HG02571 (cell line): ENCODE data around the gene KCNQ2.
"Not testable (repeated sequence)": the region's sequence is repeated elsewhere in the genome, so short reads cannot be mapped to it uniquely, and the experiment has no call there.

Source experiments
- ATAC-seq: cut with Tn5 transposase; IDR thresholded peaks from one replicate; pipeline ENCODE4 v1.9.1; 2021; ENCODE audit warnings: mild to moderate bottlenecking, moderate library complexity; ENCODE audit not compliant: unreplicated experiment

The KCNQ2 gene

DNA sequence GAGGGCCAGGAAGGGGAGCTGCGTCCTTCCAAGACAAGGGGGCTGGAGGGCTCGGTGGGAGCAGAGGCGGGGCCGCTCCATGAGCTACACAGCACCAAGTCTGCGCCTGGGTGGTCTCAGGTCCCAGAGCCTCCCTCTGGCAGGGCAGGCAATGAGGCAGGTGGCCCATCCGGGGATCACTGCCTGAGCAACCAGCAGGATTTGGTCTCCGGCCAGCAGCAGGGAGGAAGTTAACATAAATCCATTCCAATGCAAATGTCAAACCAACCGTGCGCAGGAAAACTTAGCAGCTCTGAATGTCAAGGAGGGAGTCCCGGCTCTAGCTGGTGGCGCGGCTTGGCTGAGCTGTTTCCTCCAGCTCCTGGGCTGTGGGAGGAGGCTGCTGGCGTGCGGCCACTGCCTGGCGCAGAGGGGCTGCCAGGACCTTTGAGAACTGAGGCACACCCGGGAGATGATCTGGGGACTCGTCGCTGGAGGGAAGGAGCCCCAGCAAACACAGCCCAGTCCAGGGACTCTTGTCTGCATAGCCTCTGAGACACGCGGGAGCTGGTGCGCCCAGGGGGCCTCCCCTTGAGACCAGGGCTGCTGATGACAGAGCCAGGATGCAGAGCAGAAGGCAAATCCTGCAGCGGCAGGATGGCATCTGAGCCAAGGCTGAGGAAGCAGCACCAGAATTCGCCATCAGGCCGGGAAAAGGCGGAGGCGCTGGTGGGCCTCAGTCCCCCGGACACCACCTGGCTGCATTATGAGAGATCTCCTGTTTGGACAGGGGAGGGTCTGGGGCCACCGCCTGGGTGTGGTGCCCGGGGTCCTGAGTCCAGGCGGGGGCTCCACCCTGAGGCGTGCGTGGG is 78.2 kb downstream of the KCNQ2 start:
- ATAC-seq = no peak

DNA sequence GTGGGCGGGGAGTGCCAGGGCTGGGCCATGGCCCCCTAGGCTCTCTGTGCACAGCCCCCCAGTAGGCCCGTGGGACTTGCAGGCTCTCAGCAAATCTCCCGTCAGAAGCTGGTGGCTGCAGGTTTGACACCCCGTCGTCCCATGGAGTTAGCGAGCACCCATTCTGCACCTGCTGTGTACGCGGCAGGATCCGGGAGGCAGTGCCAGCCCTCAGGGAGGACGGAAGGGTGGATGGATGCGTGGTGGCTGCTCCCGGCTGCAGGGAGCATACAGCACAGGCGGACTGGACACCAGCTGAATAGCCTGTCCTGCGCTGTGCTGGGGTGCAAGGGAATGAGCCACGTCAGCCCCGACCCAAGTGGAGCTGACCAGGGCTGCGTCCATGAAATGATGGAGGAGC is 78.9 kb downstream of the KCNQ2 start:
- no peak for ATAC-seq

DNA sequence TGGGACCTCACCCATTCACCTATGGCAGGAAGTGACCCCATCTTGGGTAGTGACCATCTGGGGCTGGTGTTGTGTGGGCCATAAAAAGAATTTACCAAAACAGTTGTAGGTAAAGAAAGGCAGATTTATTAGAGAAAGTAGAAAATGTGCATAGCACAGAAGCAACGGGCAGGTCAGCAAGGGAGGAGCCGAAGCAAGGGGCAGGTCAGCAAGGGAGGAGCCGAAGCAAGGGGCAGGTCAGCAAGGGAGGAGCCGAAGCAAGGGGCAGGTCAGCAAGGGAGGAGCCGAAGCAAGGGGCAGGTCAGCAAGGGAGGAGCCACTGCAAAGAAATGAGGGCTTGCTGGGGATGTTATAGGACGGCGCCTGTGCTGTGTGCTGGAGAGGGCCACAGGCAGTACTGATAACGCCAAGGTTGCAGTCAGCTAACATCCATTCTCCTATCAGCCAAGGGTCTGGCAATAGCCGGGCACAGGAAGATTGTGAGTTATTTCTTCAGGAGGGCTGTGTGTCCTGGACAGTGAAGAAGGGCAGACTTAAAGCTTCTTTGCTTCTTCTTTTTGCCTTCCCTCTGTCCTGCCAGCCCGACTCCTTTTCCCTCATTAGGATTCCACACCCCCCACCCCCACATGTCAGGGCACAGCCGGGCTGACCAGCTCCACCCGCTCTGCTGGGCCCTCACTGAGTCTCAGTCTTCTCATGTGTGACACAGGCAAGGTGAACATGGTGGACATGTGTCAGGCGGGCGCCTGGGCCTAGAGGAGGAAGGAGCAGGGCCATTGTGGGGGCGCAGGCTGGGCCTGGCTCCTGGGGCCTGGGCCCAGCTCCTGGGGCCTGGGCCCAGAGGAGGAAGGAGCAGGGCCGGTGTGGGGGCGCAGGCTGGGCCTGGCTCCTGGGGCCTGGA is 79.7 kb downstream of the KCNQ2 start:
- ATAC-seq = no peak

DNA sequence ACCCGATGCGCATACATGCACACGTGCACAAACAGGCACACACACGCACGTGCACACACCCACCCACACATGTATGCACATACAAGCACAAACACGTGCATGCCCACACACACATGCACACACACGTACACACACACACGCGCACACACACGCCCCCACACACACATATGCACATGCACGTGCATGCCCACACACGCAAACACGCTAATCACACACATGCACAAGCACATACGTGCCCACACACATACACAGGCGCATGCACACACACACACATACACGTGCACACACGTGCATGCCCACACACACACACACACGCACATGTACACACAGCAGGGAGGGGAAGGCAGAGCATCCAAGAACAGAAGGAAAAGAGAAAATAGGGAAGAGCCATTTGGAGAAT is 84.5 kb downstream of the KCNQ2 start:
- ATAC-seq = no peak

DNA sequence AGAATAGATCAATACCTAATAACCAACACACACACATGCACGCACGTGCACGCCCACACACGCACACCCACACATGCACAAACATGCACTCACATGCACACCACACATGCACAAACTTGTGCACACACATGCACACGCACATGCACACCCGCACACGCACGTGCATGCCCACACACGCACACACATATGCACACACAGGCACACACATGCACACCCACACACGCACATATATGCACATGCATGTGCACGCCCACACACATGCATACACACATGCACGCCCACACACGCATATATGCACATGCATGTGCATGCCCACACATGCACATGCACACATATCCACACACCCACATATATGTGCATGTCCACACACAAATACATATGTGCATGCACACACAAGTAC is 85.1 kb downstream of the KCNQ2 start:
- ATAC-seq = no peak

DNA sequence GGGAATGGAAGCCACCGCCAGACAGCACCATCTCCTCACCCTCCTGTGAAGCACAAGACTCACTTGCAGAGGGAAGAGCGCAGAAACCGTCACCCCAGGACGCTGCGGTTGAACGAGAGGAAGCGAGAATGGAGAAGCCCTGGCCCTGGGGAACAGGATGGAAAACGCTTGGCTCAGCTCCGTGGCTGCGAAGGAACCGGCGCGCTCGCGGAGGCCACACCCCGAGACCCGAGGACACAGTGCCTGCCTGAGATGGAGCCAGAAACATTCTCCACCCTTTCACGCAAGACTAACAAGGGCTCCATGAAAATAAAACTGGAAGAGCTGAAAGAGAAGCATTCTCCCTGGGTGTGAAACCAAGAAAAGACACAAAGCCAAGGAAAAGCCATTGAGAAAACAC is 86.0 kb downstream of the KCNQ2 start:
- ATAC-seq = no peak

DNA sequence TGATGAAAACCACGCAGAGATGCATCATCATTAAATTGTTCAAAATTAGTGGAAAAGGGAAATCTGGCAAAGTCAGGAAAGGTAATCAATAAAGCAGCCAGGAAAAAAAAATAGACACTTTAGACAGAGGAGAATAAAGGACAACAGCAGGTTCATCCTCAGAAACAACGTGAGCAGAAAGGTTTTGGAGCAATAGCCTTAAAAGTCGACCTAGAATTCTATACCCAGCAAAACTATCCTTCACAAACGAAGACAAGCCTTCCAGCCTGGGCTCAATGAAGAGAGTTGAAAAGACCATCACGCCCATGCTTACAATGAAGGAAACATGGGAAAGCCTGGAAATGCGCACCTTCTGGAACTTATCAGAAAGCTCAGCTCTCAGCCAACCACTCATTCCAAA is 86.6 kb downstream of the KCNQ2 start:
- ATAC-seq = no peak

DNA sequence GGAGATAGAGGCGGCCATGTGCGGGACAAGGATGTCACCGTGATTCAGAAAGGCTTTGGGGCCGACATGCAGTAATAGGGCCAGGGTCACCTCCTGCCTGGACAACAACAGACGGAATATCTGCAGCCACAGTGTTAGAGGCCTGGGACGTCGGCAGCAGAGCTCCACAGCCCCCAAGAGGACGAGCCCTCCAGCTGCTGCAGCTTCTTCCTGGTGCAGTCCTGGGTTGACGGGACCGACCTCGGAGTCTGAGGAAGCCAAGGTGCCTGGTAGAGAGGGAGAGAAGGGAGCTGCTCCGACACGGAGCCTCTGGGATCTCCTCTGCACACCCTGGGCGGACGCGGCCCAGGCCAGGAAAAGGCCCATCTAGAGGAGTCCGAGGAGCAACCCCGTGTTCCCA is 88.1 kb downstream of the KCNQ2 start:
- no peak for ATAC-seq

DNA sequence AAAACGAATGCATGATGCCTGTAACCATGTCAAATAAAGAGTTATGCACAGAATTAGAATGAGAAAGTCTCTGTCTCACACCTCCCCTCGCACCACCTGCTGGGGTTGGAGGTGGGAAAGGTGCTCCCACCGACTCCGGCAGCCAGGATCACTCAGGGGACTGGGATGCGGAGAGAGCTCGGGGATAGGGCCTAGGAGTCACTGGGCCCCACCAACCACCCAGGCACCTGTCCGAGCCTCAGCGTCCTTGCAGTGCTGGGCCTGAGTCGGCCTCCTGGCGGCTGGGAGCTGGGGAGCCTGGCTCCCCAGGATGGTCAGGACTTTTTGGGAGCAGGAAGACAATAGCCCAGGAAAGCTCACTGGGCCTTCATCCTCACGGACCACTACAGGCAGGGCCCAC is 88.9 kb downstream of the KCNQ2 start:
- no peak for ATAC-seq

DNA sequence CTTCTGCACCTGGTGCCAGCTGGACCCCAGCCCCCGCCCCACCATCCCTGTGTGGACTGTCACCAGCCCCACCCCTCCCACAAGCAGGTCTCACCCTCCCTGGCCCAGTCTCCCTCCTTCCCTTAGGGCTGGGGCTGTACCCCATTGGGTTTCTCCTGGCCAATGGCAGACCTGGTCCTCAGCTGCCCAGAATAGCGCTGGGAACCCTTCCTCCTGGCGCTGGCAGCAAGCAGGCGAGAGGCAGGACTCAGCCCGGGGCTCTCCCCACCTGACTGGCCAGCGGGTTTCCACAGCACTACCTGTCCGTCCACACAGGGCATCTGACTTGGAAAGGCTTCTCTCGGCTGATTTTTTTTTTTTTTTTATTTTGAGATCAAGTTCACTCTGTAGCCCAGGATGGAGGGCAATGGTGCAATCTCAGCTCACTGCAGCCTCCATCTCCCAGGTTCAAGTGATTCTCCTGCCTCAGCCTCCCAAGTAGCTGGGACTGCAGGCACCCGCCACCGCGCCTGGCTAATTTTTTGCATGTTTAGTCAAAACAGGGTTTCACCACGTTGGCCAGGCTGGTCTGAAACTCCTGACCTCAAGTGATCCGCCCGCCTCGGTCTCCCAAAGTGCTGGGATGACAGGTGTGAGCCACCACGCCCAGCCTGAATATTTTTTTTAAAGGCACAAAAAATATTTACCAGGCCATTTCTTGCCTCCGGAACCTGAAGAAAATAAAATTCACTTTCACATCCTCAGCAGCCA is 89.7 kb downstream of the KCNQ2 start:
- ATAC-seq = no peak

DNA sequence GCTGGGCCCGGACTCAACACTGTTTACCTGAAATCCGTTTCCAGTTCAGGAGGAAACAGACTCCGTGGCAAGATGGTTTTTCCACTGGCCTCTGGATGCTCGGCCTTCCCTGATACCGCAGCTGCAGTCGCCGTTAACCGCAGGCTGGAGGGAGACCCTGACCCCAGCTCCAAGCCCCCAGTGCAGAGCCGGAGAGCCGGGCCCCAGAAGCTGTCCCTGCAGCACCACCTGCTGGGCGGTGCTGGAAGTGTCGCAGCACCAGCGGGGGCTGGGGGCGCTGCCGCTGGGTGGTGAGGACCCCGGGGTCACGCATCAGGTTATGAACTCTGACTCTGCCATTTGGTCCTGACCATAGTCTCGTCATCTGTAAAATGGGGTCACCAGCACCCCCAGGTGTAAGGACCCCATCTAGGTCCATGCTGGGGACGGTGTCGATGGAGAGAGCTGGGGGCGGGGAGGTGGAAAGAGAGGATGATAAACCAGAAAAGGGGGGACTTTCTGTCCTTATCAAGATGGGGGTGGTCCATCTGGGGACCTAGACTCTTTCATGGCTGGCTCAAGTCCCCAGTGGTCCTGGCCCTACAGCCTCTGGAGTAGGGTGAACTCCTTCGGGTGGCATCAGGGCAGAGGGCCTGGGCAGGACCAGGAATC is 90.5 kb downstream of the KCNQ2 start:
- no peak for ATAC-seq

DNA sequence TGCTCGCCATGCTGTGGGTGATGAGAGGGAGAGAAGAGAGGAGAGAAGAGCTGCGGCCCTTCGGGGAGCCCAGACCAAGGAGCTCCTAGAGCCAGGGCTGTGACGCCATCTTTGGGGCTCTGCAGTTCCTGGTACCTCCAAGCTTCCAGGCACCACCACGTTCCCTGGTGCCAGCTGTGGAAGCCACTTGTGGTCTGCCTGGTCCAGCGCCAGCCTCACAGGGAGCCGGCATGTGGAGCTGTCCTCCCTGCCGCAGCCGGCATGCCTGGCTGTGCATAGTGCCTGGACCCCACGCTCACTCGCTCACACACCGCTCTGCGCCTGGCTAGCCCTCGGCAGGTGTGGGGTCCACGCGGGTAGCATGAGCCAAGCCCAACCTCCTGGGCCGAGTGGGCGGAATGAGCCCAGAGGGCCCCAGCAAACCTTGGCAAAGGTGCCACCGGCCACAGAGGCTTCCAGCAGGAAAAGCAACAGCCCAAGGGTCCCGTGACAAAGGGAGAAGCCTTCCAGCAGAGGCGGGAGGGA is 92.0 kb downstream of the KCNQ2 start:
- no peak for ATAC-seq

DNA sequence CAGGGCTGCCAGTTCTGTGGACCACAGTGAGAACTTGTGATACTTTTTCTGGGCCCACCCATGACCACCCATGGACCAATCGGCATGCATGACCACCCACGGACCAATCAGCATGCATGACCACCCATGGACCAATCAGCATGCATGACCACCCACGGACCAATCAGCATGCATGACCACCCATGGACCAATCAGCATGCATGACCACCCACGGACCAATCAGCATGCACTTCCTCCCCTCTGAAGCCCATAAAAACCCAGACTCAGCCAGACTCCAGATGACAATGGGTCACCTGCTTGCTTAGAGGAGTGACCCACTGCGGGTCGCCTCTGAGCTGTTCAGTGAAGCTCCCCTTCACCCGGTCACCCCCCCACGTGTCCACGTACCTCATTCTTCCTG is 92.6 kb downstream of the KCNQ2 start:
- not testable (repeated sequence) for ATAC-seq

DNA sequence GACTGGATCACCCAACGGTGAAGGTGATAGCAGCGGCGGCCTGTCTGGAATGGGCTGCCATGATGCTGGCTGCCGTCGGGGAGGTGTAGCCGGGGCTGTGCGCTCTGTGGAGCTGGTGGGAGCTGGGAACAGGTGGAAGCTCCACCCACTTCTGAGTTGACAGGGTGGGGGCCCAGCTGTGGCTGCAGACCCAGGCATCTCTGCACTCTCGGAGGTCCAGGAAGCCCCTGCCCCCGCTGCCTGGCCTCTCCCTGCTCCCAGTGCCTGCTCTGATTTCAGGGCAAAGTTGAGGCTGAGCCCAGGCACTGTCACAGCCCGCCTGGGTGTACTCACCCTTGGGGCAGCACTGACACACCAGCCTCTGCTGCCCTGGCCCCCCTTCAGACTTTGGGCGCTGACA is 93.2 kb downstream of the KCNQ2 start:
- no peak for ATAC-seq

DNA sequence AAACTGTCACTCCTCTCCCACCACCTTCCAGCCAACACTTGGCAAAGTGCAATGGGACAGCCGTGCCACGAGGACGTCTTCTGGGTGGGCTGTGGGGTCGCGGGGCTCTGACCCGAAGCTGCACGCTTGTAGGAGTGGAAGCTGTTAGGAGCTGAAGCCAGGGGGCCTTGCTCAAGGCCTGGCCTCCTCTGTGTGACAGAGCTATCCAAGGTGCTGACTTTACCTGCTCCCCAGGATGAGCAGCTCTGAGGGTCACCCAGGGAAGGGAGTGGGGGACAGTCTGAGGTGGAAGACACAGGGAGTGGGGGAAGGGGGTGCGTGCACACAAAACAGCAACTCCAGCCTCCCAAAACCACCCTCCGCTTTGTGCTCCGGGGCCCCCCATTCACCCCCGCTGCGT is 93.8 kb downstream of the KCNQ2 start:
- ATAC-seq = no peak

DNA sequence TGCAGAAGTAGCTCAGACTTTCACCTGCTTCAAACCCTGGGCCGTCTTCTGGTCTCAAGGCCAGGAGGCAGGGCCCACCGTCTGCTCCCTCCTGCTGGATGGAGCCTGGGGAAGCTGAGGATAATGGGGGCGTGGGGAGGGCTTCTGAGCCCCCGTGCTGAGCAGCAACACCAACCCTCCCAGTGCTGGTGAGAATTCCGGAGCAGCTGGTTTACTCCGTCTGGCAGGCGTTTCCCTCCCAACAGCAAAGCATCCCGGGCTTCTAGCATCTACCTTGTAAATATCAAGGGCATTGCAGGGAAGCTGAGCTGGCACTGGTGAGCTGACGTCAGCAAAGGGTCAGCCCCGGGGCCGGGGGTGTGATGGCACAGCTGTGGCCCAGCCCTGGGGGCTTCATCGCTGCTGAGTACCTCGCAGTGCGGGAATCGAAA is 94.5 kb downstream of the KCNQ2 start:
- ATAC-seq = no peak

DNA sequence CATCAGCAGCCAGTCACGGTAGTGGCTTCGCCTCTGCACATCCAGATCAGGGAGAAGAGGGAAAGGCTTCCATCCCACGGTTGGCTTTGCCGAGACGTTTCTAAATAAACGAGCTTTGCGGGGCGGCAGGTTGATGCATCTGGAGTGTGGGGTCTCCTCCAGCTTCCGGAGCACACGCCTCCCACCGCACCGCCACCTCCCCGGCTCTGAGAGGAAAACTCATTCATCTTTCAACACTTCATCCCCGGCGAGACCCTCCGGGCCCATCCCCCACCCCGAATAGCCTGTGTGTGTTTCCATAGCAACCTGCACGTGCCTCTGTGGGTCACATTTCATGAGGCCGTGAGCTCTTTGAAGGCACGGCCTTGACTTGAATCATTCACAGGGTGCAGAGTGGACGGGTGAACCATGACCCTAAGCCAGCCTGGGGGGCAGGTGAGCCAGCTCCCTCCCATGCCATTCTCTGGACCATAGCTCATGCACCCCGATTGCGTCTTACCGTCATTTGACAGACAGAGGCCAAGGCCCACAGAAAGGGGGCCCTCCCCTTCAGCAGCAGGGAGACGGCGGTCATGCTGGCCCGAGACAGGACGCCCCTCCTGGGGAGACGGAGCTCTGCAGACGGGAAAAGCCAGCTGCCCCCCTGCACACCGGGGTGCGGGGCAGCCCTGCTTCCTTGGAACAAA is 95.1 kb downstream of the KCNQ2 start:
- no peak for ATAC-seq

DNA sequence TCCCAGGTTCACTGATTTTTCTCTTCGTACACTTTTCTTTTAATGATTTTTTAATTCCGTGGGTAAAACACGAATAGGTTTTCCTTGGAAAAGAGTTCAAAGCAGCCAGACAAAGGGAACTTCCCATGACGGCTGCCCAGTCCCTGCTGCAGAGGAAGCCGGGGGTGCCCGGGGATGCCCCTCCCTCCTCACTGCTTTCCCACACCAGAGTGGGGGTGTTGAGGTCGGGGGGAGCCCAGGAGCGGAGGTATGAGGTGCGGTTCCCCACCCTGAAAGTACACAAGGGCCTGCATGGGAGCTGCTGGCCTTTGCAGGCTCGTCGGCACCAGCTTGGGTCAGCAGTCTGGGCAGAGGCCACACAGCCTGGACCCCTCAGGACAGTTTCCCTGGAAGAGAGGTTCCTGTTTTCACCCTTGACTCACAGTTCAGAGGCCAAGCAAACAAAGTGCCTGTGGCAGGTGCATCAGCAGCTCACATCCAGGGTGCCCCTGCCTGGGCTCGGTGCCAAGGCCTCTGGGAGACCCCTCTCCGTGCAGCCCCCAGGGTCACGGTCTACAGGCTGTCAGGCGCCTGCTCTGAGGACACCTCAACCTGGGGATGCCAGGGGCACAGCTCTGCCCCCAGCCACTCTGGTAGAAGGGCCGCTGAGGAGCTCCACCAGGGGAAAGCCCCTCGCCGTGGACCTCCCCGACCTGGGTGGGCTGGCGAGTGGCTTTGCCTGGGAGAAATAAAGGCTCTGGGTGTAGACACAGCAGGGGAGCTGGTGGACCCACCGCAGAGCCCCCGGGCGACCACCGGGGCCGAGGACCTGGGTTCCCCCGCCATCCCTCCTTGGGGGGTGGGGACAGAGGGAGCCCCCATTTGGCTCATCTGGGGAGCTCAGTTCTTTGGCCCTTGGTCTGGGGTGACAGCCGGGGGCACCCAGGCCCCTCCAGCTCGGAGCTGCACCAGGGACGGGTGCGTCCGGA is 95.9 kb downstream of the KCNQ2 start:
- no peak for ATAC-seq

DNA sequence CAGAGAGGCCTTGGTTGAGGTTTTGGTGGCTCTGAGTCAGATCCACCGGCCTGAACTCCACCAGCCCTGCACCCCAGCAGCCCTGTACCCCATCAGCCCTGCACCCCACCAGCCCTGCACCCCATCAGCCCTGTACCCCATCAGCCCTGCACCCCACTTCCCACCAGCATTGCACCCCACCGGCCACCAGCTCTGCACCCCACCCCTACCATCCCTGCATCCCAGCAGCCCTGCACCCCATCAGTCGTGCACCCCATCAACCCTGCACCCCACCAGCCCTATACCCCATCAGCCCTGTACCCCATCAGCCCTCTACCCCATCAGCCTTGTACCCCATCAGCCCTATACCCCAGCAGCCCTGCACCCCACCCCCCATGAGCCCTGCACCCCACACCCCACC is 97.0 kb downstream of the KCNQ2 start:
- ATAC-seq = no peak
